M059J (cell line): ENCODE measurements around the gene OR1S2. TPM values are rescaled to one million over a fixed set of nuclear protein-coding genes. Genes with fewer than 3 reads are reported as not detected.
"Not testable (repeated sequence)": the region's sequence is repeated elsewhere in the genome, so short reads cannot be mapped to it uniquely, and the experiment has no call there.

Experiments used
- DNase-seq: peaks from one replicate; pipeline ENCODE4 v3.0.0-alpha.2; 2012; ENCODE audit warnings: low read depth
- total RNA-seq: library from RNA; depleted of rRNA; stranded (reverse); fragments of >200 nt; shearing (Covaris generic); gene quantifications from 2 replicates; pipeline ENCODE4 v1.2.3, GENCODE V29; 2014; rRNA removed

OR1S2 gene
- not detected in 2 replicates for total RNA-seq

- no peak for DNase-seq
These were observed at the start of gene OR1S2 for GRCh38 chr11:58204042-58204441. Gene OR1S2, minus strand, starts transcription at chr11:58204142. Its CDS starts 0 bp downstream, at chr11:58204142.

- DNase-seq = no peak
These were observed 40.0 kb upstream of the OR1S2 start for GRCh38 chr11:58243954-58244353.

- no peak for DNase-seq
These were observed 24.1 kb upstream of the OR1S2 start for GRCh38 chr11:58227956-58228615.

GRCh38 chr11:58222721-58223120 is 18.8 kb upstream of the OR1S2 start:
- peak; percentile 6 for DNase-seq

GRCh38 chr11:58216476-58216875 is 12.5 kb upstream of the OR1S2 start:
- DNase-seq = no peak

GRCh38 chr11:58212420-58212819 is 8.5 kb upstream of the OR1S2 start, which contains the start of gene OR1S1:
Gene OR1S1, plus strand, starts transcription at chr11:58212720.
- DNase-seq = not testable (repeated sequence)

- no peak for DNase-seq
These were observed 4.7 kb downstream of the OR1S2 start for GRCh38 chr11:58199271-58199670.

GRCh38 chr11:58195939-58196338 is 8.0 kb downstream of the OR1S2 start:
- DNase-seq = no peak

GRCh38 chr11:58193391-58193790 is 10.6 kb downstream of the OR1S2 start:
- DNase-seq = no peak

- DNase-seq = no peak
These were observed 11.7 kb downstream of the OR1S2 start for GRCh38 chr11:58192229-58192628.

GRCh38 chr11:58188770-58189169 is 15.2 kb downstream of the OR1S2 start, which contains the start of gene OR9Q2:
Gene OR9Q2, plus strand, starts transcription at chr11:58189070. Its CDS starts 1,421 bp downstream, at chr11:58190491.
- no peak for DNase-seq

GRCh38 chr11:58186938-58187337 is 17.0 kb downstream of the OR1S2 start:
- DNase-seq = no peak

- no peak for DNase-seq
These were observed 24.3 kb downstream of the OR1S2 start for GRCh38 chr11:58179648-58180047.

- DNase-seq = no peak
These were observed 25.5 kb downstream of the OR1S2 start for GRCh38 chr11:58178444-58178843.

GRCh38 chr11:58177409-58178054 is 26.4 kb downstream of the OR1S2 start:
- no peak for DNase-seq

GRCh38 chr11:58165504-58166106 is 38.3 kb downstream of the OR1S2 start:
- no peak for DNase-seq

GRCh38 chr11:58164990-58165389 is 39.0 kb downstream of the OR1S2 start:
- DNase-seq = no peak

- DNase-seq = no peak
These were observed 39.6 kb downstream of the OR1S2 start for GRCh38 chr11:58164389-58164788.

Other genes starting within 250 kb of the OR1S2 start
- not detected in 2 replicates for gene OR9Q1, start 180.3 kb downstream of the OR1S2 start, total RNA-seq
- not detected in 2 replicates for gene OR6Q1, start 173.2 kb downstream of the OR1S2 start, total RNA-seq
- not detected in 2 replicates for gene OR9I1, start 78.6 kb downstream of the OR1S2 start, total RNA-seq
- not detected in 2 replicates for gene OR9Q2, start 15.1 kb downstream of the OR1S2 start, total RNA-seq
- not detected in 2 replicates for gene OR1S1, start 8.6 kb upstream of the OR1S2 start, total RNA-seq
- not detected in 2 replicates for gene OR10Q1, start 24.8 kb upstream of the OR1S2 start, total RNA-seq
- not detected in 2 replicates for gene OR10W1, start 64.1 kb upstream of the OR1S2 start, total RNA-seq
- gene OR5B17, start 154.9 kb upstream of the OR1S2 start, total RNA-seq = not detected in 2 replicates
- not detected in 2 replicates for gene OR5B3, start 202.7 kb upstream of the OR1S2 start, total RNA-seq
- gene OR5B2, start 224.0 kb upstream of the OR1S2 start, total RNA-seq = not detected in 2 replicates
- gene OR5B12, start 238.1 kb upstream of the OR1S2 start, total RNA-seq = not detected in 2 replicates